Panc1 (cell line): ENCODE measurements around the gene MB21D2. TPM values are rescaled to one million over a fixed set of nuclear protein-coding genes. Genes with fewer than 3 reads are reported as not detected.

ENCODE experiments used
- ATAC-seq: fragments of 200-7000 bp; cut with Tn5 transposase; 2 replicates; pipeline ENCODE4 v1.9.1; 2020; ENCODE audit warnings: mild to moderate bottlenecking, moderate library complexity
- BruUV-seq: library from RNA; stranded (reverse); fragments of 400-500 nt; replicated peaks from 2 replicates; lab custom pipeline; 2021; lab: Mats Ljungman, UMichigan
- CTCF ChIA-PET: fragments of 300-600 bp; sonication (Branson Sonifier 250); formaldehyde crosslinking; loops from one replicate; lab custom pipeline; 2022; ENCODE audit warnings: antibody characterized with exemption; lab: Charles Lee
- POLR2A ChIA-PET: fragments of 300-600 bp; sonication (Branson Sonifier 250); formaldehyde crosslinking; loops from one replicate; lab custom pipeline; 2022; ENCODE audit warnings: antibody characterized with exemption; lab: Charles Lee
- DNase-seq: peaks from one replicate; pipeline ENCODE4 v3.0.0-alpha.2; 2010; ENCODE audit warnings: low read depth, low spot score
- H3K27ac ChIP-seq: 2 replicates; pipeline ENCODE4 v1.5.1; 2011; ENCODE audit warnings: mild to moderate bottlenecking, low read length, inconsistent platforms
- H3K27me3 ChIP-seq: fragments of 200-500 bp; sonication (Bioruptor generic); 2 replicates; pipeline ENCODE4 v1.6.0; 2014; ENCODE audit warnings: low read length, inconsistent platforms; ENCODE audit not compliant: control insufficient read depth, insufficient read depth
- H3K36me3 ChIP-seq: fragments of 200-500 bp; sonication (Bioruptor generic); 2 replicates; pipeline ENCODE4 v1.5.1; 2014; ENCODE audit warnings: inconsistent platforms, mild to moderate bottlenecking, low read length, moderate library complexity; ENCODE audit not compliant: control insufficient read depth, insufficient read depth
- H3K4me1 ChIP-seq: 2 replicates; pipeline ENCODE4 v1.5.1; 2011; ENCODE audit warnings: inconsistent platforms, mild to moderate bottlenecking, low read length, moderate library complexity; ENCODE audit not compliant: control insufficient read depth, insufficient read depth
- H3K4me3 ChIP-seq, 2 experiments: 2 replicates each; pipeline ENCODE4 v1.5.1; 2011 to 2012; ENCODE audit warnings: low read depth in 2 of 2, low read length in 2 of 2, mild to moderate bottlenecking in 2 of 2, inconsistent platforms in 1 of 2, moderate library complexity in 1 of 2
- H3K9me3 ChIP-seq: fragments of 200-500 bp; sonication (Bioruptor generic); 2 replicates; pipeline ENCODE4 v1.5.1; 2014; ENCODE audit warnings: low read depth, mild to moderate bottlenecking, inconsistent platforms, low read length, moderate library complexity; ENCODE audit not compliant: control insufficient read depth, insufficient read depth
- POLR2AphosphoS5 ChIP-seq: IDR thresholded peaks from 2 replicates; pipeline ENCODE4 v1.6.1; 2012; ENCODE audit warnings: mild to moderate bottlenecking, low read depth, low read length, moderate library complexity
- SIN3A ChIP-seq: IDR thresholded peaks from 2 replicates; pipeline ENCODE4 v1.6.1; 2012; ENCODE audit warnings: low read depth, mild to moderate bottlenecking, low read length, moderate library complexity, borderline replicate concordance; ENCODE audit not compliant: insufficient read depth
- TCF7L2 ChIP-seq: IDR thresholded peaks from 2 replicates; pipeline ENCODE4 v1.6.1; 2011; ENCODE audit warnings: mild to moderate bottlenecking, low read depth, low read length, inconsistent platforms
- in situ Hi-C: cut with HindIII; loops from 2 replicates; pipeline ENCODE4 v1.10.0; 2016; ENCODE audit warnings: low sequenced_read_pairs, low pct_unique_long_range_greater_than_20kb
- intact Hi-C: fragments of 100-400 bp; cut with micrococcal nuclease; formaldehyde crosslinking; loops from one replicate; pipeline ENCODE4 v1.10.0; 2022; ENCODE audit not compliant: unreplicated experiment
- total RNA-seq: library from RNA; stranded (reverse); gene quantifications from one replicate; pipeline ENCODE4 v1.2.1, GENCODE V29; 2021; ENCODE audit not compliant: unreplicated experiment
- TF ChIP-seq, protein P1 (sequence below), 2 experiments: IDR thresholded peaks; 2 replicates each; pipeline ENCODE4 v1.6.1; 2011 to 2012; ENCODE audit warnings: low read depth in 2 of 2, control low read depth in 1 of 2, low read length in 1 of 2, mild to moderate bottlenecking in 1 of 2, moderate library complexity in 1 of 2; ENCODE audit not compliant: insufficient read depth in 1 of 2
- TF ChIP-seq, protein P2 (sequence below): fragments of 450-650 bp; IDR thresholded peaks from 2 replicates; pipeline ENCODE4 v1.5.1; 2017; ENCODE audit warnings: mild to moderate bottlenecking

MB21D2 gene
- total RNA-seq, 1 experiment from 2014 or later, result 7.8 TPM

DNA sequence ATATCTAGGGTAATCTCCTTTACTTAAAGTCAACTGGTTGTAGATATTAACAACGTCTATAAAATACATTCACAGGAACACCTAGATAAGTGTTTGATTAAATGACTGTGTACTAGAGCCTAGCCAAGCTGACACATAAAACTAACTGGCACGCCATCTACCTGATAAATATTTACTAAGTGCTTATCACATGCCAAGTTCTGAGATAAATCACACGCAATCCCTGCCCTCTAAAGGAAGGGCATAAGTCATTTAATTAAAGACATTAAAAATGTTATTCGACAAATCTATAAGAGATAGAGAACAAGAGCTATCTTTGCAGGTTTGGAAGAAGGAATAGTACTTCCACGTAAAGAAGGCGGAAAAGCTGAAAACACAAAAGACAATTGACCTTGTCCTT, 11.1 kb upstream of the MB21D2 start:
- ATAC-seq (no peak), DNase-seq (no peak)
- Histone ChIP-seq H3K36me3 (no peaks in the 10 kb centered on the region), H3K27me3 (no peaks in the 10 kb centered on the region; the same call in 1 of the 2 replicates), H3K9me3 (no peaks in the 10 kb centered on the region), H3K27ac (no peak overlapping the region), H3K4me1 (no peaks in the 10 kb centered on the region), H3K4me3 (no peak overlapping the region)
- in situ Hi-C loops (no loop called here), intact Hi-C loops (no loop called here)
- TF ChIP-seq SIN3A (no peak), POLR2AphosphoS5 (no peak), TCF7L2 (no peak)
- TF ChIP-seq, protein P1, sequence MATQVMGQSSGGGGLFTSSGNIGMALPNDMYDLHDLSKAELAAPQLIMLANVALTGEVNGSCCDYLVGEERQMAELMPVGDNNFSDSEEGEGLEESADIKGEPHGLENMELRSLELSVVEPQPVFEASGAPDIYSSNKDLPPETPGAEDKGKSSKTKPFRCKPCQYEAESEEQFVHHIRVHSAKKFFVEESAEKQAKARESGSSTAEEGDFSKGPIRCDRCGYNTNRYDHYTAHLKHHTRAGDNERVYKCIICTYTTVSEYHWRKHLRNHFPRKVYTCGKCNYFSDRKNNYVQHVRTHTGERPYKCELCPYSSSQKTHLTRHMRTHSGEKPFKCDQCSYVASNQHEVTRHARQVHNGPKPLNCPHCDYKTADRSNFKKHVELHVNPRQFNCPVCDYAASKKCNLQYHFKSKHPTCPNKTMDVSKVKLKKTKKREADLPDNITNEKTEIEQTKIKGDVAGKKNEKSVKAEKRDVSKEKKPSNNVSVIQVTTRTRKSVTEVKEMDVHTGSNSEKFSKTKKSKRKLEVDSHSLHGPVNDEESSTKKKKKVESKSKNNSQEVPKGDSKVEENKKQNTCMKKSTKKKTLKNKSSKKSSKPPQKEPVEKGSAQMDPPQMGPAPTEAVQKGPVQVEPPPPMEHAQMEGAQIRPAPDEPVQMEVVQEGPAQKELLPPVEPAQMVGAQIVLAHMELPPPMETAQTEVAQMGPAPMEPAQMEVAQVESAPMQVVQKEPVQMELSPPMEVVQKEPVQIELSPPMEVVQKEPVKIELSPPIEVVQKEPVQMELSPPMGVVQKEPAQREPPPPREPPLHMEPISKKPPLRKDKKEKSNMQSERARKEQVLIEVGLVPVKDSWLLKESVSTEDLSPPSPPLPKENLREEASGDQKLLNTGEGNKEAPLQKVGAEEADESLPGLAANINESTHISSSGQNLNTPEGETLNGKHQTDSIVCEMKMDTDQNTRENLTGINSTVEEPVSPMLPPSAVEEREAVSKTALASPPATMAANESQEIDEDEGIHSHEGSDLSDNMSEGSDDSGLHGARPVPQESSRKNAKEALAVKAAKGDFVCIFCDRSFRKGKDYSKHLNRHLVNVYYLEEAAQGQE (IDR thresholded peaks at IDR 0.05; ENCODE audit: insufficient read depth in 1 of 2, low read depth in 2 of 2, low read length in 1 of 2), result no peak
- TF ChIP-seq, protein P2, sequence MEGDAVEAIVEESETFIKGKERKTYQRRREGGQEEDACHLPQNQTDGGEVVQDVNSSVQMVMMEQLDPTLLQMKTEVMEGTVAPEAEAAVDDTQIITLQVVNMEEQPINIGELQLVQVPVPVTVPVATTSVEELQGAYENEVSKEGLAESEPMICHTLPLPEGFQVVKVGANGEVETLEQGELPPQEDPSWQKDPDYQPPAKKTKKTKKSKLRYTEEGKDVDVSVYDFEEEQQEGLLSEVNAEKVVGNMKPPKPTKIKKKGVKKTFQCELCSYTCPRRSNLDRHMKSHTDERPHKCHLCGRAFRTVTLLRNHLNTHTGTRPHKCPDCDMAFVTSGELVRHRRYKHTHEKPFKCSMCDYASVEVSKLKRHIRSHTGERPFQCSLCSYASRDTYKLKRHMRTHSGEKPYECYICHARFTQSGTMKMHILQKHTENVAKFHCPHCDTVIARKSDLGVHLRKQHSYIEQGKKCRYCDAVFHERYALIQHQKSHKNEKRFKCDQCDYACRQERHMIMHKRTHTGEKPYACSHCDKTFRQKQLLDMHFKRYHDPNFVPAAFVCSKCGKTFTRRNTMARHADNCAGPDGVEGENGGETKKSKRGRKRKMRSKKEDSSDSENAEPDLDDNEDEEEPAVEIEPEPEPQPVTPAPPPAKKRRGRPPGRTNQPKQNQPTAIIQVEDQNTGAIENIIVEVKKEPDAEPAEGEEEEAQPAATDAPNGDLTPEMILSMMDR, result no peak
- ChIA-PET CTCF (no interaction called here), POLR2A (no interaction called here)
- BruUV-seq, result no TSS peak

DNA sequence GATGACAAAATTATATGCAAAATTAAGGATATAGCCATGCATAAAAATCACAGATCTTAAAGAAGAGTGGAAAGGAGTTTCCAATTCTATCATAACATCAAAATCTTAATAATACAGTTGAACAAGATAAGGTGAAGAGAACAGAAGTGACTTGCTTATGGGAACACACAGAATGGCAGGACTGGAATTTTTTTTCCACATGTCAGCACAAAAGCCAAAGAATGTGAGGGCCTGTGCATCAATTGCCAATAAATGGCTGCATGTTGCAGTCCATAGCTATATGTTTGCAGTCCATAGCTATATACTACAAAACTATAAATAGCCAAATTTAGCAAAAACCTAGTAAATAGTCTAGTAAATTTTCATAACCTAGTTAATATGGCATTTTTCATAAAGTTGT, 10.4 kb upstream of the MB21D2 start:
- H3K27ac ChIP-seq, result no peak overlapping the region

DNA sequence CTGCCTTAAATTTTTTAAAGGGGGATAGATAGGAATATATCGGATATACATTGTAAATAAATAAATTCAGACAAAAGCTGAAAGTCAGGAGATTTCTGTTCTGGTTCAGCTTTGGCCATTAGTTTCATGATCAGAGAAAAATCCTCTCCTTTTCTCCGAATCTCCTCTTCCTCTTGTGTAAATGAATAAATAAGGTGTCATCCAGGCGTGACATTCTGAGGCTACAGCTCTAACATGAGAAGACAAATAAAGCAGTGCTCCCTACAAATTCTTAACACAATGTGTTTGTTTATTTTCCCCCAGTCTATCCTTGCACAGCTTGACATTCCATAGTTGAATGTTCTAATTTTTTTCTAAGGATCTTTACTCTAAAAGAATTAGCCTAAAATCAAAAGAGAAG, 9.4 kb upstream of the MB21D2 start:
- Histone ChIP-seq H3K9me3 (no peaks in the 10 kb centered on the region), H3K27me3 (no peaks in the 10 kb centered on the region; the same call in 1 of the 2 replicates), H3K4me3 (no peak overlapping the region), H3K4me1 (no peaks in the 10 kb centered on the region), H3K27ac (no peak overlapping the region), H3K36me3 (no peaks in the 10 kb centered on the region)
- CTCF ChIA-PET, result no interaction called here
- ATAC-seq (no peak), DNase-seq (no peak)
- TF ChIP-seq POLR2AphosphoS5 (no peak), TCF7L2 (no peak), SIN3A (no peak)
- TF ChIP-seq, protein P1 (IDR thresholded peaks at IDR 0.05; ENCODE audit: insufficient read depth in 1 of 2, low read depth in 2 of 2, low read length in 1 of 2), result no peak
- TF ChIP-seq, protein P2, result no peak
- intact Hi-C loops (no loop called here), in situ Hi-C loops (no loop called here)
- POLR2A ChIA-PET, result no interaction called here
- no TSS peak for BruUV-seq

More for the DNA sequence above, 10.4 kb upstream of the MB21D2 start:
- no peaks in the 10 kb centered on the region for H3K9me3 ChIP-seq
- ChIA-PET POLR2A (no interaction called here), CTCF (no interaction called here)
- no peak overlapping the region for H3K4me3 ChIP-seq
- no TSS peak for BruUV-seq
- H3K27me3 ChIP-seq, result no peaks in the 10 kb centered on the region; the same call in 1 of the 2 replicates
- H3K36me3 ChIP-seq, result no peaks in the 10 kb centered on the region
- H3K4me1 ChIP-seq, result no peaks in the 10 kb centered on the region
- no peak for ATAC-seq
- no peak for DNase-seq
- TF ChIP-seq POLR2AphosphoS5 (no peak), TCF7L2 (no peak)
- in situ Hi-C loops, result no loop called here
- intact Hi-C loops, result no loop called here
